ENCODE data around the gene TMEM209. TPM values are rescaled to one million over a fixed set of nuclear protein-coding genes. Genes with fewer than 3 reads are reported as not detected.

The TMEM209 gene
- total RNA-seq, 4 donors from 2014 or later: 3.5 to 11.3 (median 8.8) TPM

DNA sequence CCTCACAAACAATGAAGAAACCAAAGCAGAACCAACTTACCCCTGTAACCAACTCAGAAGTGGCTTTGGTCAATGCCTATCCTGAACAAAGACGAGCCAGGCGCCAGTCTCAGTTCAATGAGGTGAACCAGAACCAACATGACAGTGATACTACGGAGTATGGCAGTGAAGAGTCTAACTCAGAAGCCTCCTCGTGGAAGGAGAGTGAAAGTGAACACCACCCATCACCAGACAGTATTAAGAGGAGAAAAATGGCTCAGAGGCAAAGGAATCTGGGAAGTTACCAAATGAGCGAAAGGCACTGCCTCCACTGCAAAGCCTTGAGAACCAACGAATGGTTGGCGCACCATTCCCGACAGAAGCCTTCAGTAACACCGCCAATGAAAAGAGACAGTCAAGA is 10.8 kb upstream of the TMEM209 start:
- no peaks in the 10 kb centered on the region for H3K4me1 ChIP-seq
- peaks cover 0 to 4% (median 0%) of the 10 kb centered on the region in 4 donors for H3K27me3 ChIP-seq
- DNase-seq: no peak
- 87% methylated on average over 9 of the region's 9 CpGs for WGBS, 2 donors
- intact Hi-C loops (cut with DNase I): no loop called here
- TF ChIP-seq POLR2A (IDR thresholded peaks at IDR 0.05): no peak
- TF ChIP-seq, protein P1, sequence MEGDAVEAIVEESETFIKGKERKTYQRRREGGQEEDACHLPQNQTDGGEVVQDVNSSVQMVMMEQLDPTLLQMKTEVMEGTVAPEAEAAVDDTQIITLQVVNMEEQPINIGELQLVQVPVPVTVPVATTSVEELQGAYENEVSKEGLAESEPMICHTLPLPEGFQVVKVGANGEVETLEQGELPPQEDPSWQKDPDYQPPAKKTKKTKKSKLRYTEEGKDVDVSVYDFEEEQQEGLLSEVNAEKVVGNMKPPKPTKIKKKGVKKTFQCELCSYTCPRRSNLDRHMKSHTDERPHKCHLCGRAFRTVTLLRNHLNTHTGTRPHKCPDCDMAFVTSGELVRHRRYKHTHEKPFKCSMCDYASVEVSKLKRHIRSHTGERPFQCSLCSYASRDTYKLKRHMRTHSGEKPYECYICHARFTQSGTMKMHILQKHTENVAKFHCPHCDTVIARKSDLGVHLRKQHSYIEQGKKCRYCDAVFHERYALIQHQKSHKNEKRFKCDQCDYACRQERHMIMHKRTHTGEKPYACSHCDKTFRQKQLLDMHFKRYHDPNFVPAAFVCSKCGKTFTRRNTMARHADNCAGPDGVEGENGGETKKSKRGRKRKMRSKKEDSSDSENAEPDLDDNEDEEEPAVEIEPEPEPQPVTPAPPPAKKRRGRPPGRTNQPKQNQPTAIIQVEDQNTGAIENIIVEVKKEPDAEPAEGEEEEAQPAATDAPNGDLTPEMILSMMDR (IDR thresholded peaks at IDR 0.05): no peak
- H3K9me3 ChIP-seq: no peaks in the 10 kb centered on the region
- no peaks in the 10 kb centered on the region for H3K36me3 ChIP-seq
- H3K27ac ChIP-seq: no peak overlapping the region
- H3K4me3 ChIP-seq: no peak overlapping the region

DNA sequence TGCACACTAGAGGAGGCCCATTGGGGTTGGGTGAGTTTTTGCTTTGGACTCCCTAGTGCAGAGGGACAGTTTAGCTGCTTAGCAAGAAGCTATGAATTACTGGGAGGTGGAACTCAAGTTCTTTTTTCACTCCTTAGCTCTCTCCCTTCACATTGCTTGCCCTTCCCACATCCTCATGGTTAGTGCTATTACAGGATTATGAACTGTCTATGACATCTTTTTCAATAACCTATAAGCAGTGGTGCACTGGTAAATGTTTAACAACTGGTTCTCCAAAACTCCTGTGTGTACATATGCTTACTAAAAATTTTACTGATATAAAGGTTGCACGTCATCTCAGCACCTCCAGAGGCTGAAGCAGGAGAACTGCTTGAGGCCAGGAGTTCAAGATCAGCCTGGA is 8.6 kb upstream of the TMEM209 start:
- Histone ChIP-seq H3K4me3 (no peak overlapping the region), H3K4me1 (no peaks in the 10 kb centered on the region), H3K9me3 (no peaks in the 10 kb centered on the region), H3K36me3 (no peaks in the 10 kb centered on the region), H3K27ac (no peak overlapping the region), H3K27me3 (peaks cover 0 to 4% (median 0%) of the 10 kb centered on the region in 4 donors)
- intact Hi-C loops (cut with DNase I): no loop called here
- 77 to 80% methylated on average over 1 of the region's 1 CpG for WGBS, 2 donors
- no peak for TF ChIP-seq POLR2A (IDR thresholded peaks at IDR 0.05)
- TF ChIP-seq, protein P1 (IDR thresholded peaks at IDR 0.05): no peak
- no peak for DNase-seq

DNA sequence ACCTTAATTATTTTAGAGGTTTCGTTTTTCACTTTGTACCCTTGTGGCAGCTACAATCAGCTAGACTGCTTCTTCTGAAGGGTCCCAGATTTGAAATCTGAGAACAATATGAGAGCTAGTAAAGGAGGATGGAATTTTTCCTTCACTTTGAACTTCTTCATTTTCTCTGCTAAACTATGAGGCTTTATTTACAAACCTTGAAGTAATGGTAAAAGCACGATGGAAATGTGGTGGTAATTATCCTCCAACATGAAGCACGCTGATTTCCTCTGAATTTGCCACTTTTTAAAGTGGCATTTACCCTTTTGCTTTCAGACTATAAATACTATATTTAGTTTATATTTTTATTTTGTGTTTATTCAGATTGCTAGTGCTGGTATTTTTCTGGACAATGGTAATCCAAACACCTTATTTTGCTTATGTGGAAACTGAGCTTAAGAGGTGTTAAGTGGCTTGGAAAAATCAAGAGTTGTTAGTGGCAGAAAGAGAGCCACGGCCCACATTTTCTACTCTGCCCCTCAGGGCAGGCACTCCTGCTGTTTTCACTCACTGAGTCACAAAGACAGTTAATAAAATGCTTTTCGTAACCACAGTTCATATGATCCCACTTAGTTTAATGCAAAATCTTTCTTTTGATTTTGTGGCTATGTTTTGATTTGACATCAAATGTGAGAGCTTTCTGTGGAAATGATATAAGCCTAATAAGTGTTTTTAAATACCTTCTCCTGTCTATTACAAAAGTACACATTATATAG is 5.2 kb upstream of the TMEM209 start:
- no peaks in the 10 kb centered on the region for H3K36me3 ChIP-seq
- H3K27me3 ChIP-seq: peaks cover 0 to 4% (median 0%) of the 10 kb centered on the region in 4 donors
- no peak overlapping the region for H3K4me3 ChIP-seq
- intact Hi-C loops (cut with DNase I): no loop called here
- no peaks in the 10 kb centered on the region for H3K9me3 ChIP-seq
- DNase-seq: no peak
- TF ChIP-seq, protein P1 (IDR thresholded peaks at IDR 0.05): no peak
- no peak for TF ChIP-seq POLR2A (IDR thresholded peaks at IDR 0.05)
- peaks cover 0 to 6% (median 0%) of the 10 kb centered on the region in 3 donors for H3K4me1 ChIP-seq
- H3K27ac ChIP-seq: peak overlapping the region in 1 of 4 donors; percentile 18
- WGBS, 2 donors: 47 to 52% methylated on average over 5 of the region's 5 CpGs

DNA sequence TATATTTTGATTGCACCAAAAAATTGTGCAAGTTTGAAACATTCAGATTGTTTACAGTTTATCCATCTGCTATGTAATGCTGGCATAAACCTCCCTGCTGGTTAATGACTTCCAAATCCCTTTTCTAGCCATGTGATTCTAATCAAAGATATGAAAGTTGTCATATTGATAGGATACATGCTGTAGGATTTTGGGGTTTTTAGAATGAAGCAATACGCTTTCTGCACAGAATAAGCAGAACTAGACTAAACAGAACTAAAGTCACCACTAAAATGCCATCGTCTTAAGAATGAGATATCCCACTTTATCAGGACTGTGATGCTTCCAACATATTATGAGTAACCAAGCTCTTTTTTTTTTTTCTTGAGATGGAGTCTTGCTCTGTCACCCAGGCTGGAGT is 3.3 kb upstream of the TMEM209 start:
- TF ChIP-seq POLR2A (IDR thresholded peaks at IDR 0.05): no peak
- TF ChIP-seq, protein P1 (IDR thresholded peaks at IDR 0.05): no peak
- Histone ChIP-seq H3K27me3 (peaks cover 0 to 4% (median 0%) of the 10 kb centered on the region in 4 donors), H3K4me1 (peaks cover 5 to 13% (median 8%) of the 10 kb centered on the region in 3 donors), H3K4me3 (no peak overlapping the region), H3K9me3 (no peaks in the 10 kb centered on the region), H3K27ac (no peak overlapping the region), H3K36me3 (peaks cover 0 to 3% (median 0%) of the 10 kb centered on the region in 3 donors)
- 78 to 82% methylated on average over 2 of the region's 2 CpGs for WGBS, 2 donors
- intact Hi-C loops (cut with DNase I): no loop called here
- DNase-seq: no peak

DNA sequence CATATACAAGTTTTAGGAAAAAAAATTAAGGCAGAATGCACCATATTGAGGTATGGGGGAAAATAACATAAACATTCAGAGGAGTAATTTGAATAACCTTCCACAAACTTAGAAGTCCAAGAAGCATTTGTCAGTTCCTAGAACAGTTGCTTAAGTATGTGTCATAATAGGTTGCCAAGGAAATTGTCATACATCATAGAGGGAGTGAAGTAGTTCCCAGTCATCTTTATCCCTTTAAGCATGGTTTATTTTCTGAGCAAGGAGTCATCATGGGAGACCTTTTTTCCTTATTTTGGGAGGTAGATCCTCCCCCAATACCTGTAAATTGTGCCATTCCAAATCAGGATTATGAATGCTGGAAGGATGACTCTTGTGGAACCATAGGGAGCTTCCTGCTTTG is 2.4 kb upstream of the TMEM209 start, which contains the start of gene SSMEM1:
SSMEM1 (plus strand) TSS at position 219 of the 400 bp plus-strand sequence; CDS start at position 270, 51 bp downstream.
- no peaks in the 10 kb centered on the region for H3K9me3 ChIP-seq
- no peak within 1 kb of the TSS for H3K4me3 ChIP-seq
- intact Hi-C loops (cut with DNase I): no loop called here
- DNase-seq: no peak
- peaks cover 0 to 4% (median 0%) of the 10 kb centered on the region in 4 donors for H3K27me3 ChIP-seq
- H3K4me1 ChIP-seq: peaks cover 5 to 13% (median 8%) of the 10 kb centered on the region in 3 donors
- no peak within 1 kb of the TSS for H3K27ac ChIP-seq
- TF ChIP-seq POLR2A (IDR thresholded peaks at IDR 0.05): no peak
- TF ChIP-seq, protein P1 (IDR thresholded peaks at IDR 0.05): no peak
- H3K36me3 ChIP-seq: peaks cover 0 to 12% (median 0%) of the 10 kb centered on the region in 3 donors

Measured in esophagus squamous epithelium (tissue), 5 donors.